ENCODE results near the gene GRM7. TPM values are rescaled to one million over a fixed set of nuclear protein-coding genes. Genes with fewer than 3 reads are reported as not detected.

GRM7 gene
- total and polyA plus RNA-seq, 4 donors, result 0.08 to 0.33 TPM; not detected in 2

GRCh38 chr3:7610634-7611033 lies 749.7 kb downstream of the GRM7 start:
- H3K4me1 ChIP-seq (ENCODE audit: control insufficient read depth in 4 of 4, insufficient read depth in 4 of 4, low read length in 3 of 4), result no peaks in the 10 kb centered on the region
- no peak for DNase-seq (ENCODE audit: low spot score)

GRCh38 chr3:7615043-7615442 lies 754.1 kb downstream of the GRM7 start:
- H3K36me3 ChIP-seq (ENCODE audit: control insufficient read depth in 4 of 4, insufficient read depth in 3 of 4, low read depth in 1 of 4, low read length in 3 of 4), result no peaks in the 10 kb centered on the region
- H3K4me3 ChIP-seq (ENCODE audit: low read depth in 1 of 3, low read length in 3 of 3), result no peak overlapping the region
- no peak overlapping the region for H3K27ac ChIP-seq (ENCODE audit: low read depth in 1 of 2, low read length in 2 of 2)
- no peak overlapping the region for H3K9ac ChIP-seq (ENCODE audit: low read depth in 1 of 2, low read length in 2 of 2)
- peaks cover 6 to 29% (median 18%) of the 10 kb centered on the region in 4 donors for H3K4me1 ChIP-seq (ENCODE audit: control insufficient read depth in 4 of 4, insufficient read depth in 4 of 4, low read length in 3 of 4)
- no peaks in the 10 kb centered on the region for H3K9me3 ChIP-seq (ENCODE audit: control insufficient read depth in 4 of 4, low read length in 3 of 4)
- H3K27me3 ChIP-seq (ENCODE audit: control insufficient read depth in 4 of 4, insufficient read depth in 4 of 4, low read length in 3 of 4), result no peaks in the 10 kb centered on the region
- WGBS, result 74% methylated on average over 1 of the region's 1 CpG
- no peak for TF ChIP-seq RXRA (IDR thresholded peaks at IDR 0.05)
- TF ChIP-seq HNF4A (conservative IDR thresholded peaks at IDR 0.05), result no peak
- no peak for TF ChIP-seq ATF3 (IDR thresholded peaks at IDR 0.05)
- no peak for TF ChIP-seq RAD21 (IDR thresholded peaks at IDR 0.05)
- DNase-seq (ENCODE audit: low spot score), result no peak

More at GRCh38 chr3:7610634-7611033, 749.7 kb downstream of the GRM7 start:
- Histone ChIP-seq H3K4me3 (ENCODE audit: low read depth in 1 of 3, low read length in 3 of 3) (no peak overlapping the region), H3K9ac (ENCODE audit: low read depth in 1 of 2, low read length in 2 of 2) (no peak overlapping the region), H3K9me3 (ENCODE audit: control insufficient read depth in 4 of 4, low read length in 3 of 4) (no peaks in the 10 kb centered on the region), H3K27me3 (ENCODE audit: control insufficient read depth in 4 of 4, insufficient read depth in 4 of 4, low read length in 3 of 4) (no peaks in the 10 kb centered on the region), H3K36me3 (ENCODE audit: control insufficient read depth in 4 of 4, insufficient read depth in 3 of 4, low read depth in 1 of 4, low read length in 3 of 4) (no peaks in the 10 kb centered on the region), H3K27ac (ENCODE audit: low read depth in 1 of 2, low read length in 2 of 2) (no peak overlapping the region)
- 95% methylated on average over 5 of the region's 5 CpGs for whole genome bisulfite sequencing
- TF ChIP-seq ZBTB33 (IDR thresholded peaks at IDR 0.05) (no peak), RAD21 (IDR thresholded peaks at IDR 0.05) (no peak), ATF3 (IDR thresholded peaks at IDR 0.05) (no peak), RXRA (IDR thresholded peaks at IDR 0.05) (no peak), CTCF (IDR thresholded peaks at IDR 0.05; ENCODE audit: low read depth, low read length, missing input control) (no peak), MAX (IDR thresholded peaks at IDR 0.05) (no peak), FOXA1 (IDR thresholded peaks at IDR 0.05) (no peak)

- H3K36me3 ChIP-seq (ENCODE audit: control insufficient read depth in 4 of 4, insufficient read depth in 3 of 4, low read depth in 1 of 4, low read length in 3 of 4), result no peaks in the 10 kb centered on the region
- DNase-seq (ENCODE audit: low spot score), result no peak
- no peak overlapping the region for H3K27ac ChIP-seq (ENCODE audit: low read depth in 1 of 2, low read length in 2 of 2)
- H3K4me3 ChIP-seq (ENCODE audit: low read depth in 1 of 3, low read length in 3 of 3), result no peak overlapping the region
- H3K9me3 ChIP-seq (ENCODE audit: control insufficient read depth in 4 of 4, low read length in 3 of 4), result no peaks in the 10 kb centered on the region
- no peaks in the 10 kb centered on the region for H3K27me3 ChIP-seq (ENCODE audit: control insufficient read depth in 4 of 4, insufficient read depth in 4 of 4, low read length in 3 of 4)
- 32% methylated on average over 2 of the region's 2 CpGs for WGBS
- H3K9ac ChIP-seq (ENCODE audit: low read depth in 1 of 2, low read length in 2 of 2), result no peak overlapping the region
- peaks cover 6 to 29% (median 18%) of the 10 kb centered on the region in 4 donors for H3K4me1 ChIP-seq (ENCODE audit: control insufficient read depth in 4 of 4, insufficient read depth in 4 of 4, low read length in 3 of 4)
- TF ChIP-seq NR2F2 (IDR thresholded peaks at IDR 0.05) (peak; percentile 55), HNF4A (conservative IDR thresholded peaks at IDR 0.05) (peak; percentile 57 to 69), HNF4G (IDR thresholded peaks at IDR 0.05) (peak; percentile 36), MAX (IDR thresholded peaks at IDR 0.05) (no peak), FOXA2 (IDR thresholded peaks at IDR 0.05) (peak; percentile 86), RAD21 (IDR thresholded peaks at IDR 0.05) (peak; percentile 31 to 48), SP1 (IDR thresholded peaks at IDR 0.05) (peak; percentile 55), JUND (IDR thresholded peaks at IDR 0.05) (no peak), TAF1 (conservative IDR thresholded peaks at IDR 0.05) (no peak), GABPA (IDR thresholded peaks at IDR 0.05 in 1 of 2, conservative IDR thresholded peaks at IDR 0.05 in 1 of 2) (no peak), YY1 (IDR thresholded peaks at IDR 0.05) (no peak), FOXA1 (IDR thresholded peaks at IDR 0.05) (no peak), ZBTB33 (IDR thresholded peaks at IDR 0.05) (peak; percentile 18), REST (IDR thresholded peaks at IDR 0.05) (no peak), RXRA (IDR thresholded peaks at IDR 0.05) (peak; percentile 59 to 71)
Measured at GRCh38 chr3:7618606-7619005, 757.7 kb downstream of the GRM7 start.

Data from liver (tissue), 9 donors.